ENCODE data around the gene SYT4.
"Not testable (repeated sequence)": the region's sequence is repeated elsewhere in the genome, so short reads cannot be mapped to it uniquely, and the experiment has no call there.

Gene SYT4

GRCh38 chr18:43277164-43277600, at the start of gene SYT4:
SYT4 (minus strand) TSS chr18:43277490; CDS start chr18:43277281, 209 bp downstream.
- DNase-seq (ENCODE audit: low read depth in 3 of 3, low spot score in 1 of 3): no peak

DNA sequence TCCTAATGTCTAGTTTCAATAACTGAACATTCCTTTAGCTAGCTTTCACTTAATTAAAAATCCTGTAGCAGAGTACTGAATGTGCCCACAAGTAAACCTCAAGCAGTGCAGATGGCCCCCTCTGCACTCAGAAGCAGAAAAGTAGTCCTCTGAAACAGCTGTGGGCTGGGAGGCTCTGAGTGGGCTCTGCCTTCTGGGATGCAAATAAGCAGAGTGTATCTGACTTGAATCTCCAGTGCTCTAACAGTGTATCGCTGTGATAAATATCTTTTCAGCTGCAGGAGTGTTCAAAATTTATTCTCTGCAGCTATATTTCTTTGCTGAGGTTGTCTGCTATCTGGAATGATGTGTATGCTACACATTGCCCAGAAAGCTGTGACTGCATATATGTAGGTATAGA, 44.8 kb upstream of the SYT4 start:
- no peak for DNase-seq (ENCODE audit: low read depth in 3 of 3, low spot score in 1 of 3)

GRCh38 chr18:43314941-43315340, 37.7 kb upstream of the SYT4 start:
- no peak for DNase-seq (ENCODE audit: low read depth in 3 of 3, low spot score in 1 of 3)

DNA sequence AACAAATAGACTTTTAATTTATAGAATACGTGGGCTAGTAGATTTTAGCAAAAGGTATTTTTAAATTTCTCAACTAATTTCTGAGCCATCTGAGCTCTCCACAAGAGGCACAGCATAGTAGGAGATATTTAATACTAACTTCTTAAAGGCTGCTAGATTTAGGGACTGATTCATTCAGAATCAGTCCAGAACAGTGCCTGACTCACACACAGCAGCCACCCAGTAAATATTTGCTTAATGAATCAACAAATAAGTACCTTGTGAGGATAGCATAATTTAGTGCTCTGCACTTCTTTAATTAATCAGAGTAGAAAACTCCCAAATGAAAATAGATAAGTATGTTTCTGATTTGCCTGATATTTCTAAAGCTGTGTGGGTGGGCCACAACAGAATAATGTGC, 35.6 kb upstream of the SYT4 start:
- DNase-seq (ENCODE audit: low read depth in 3 of 3, low spot score in 1 of 3): no peak

DNA sequence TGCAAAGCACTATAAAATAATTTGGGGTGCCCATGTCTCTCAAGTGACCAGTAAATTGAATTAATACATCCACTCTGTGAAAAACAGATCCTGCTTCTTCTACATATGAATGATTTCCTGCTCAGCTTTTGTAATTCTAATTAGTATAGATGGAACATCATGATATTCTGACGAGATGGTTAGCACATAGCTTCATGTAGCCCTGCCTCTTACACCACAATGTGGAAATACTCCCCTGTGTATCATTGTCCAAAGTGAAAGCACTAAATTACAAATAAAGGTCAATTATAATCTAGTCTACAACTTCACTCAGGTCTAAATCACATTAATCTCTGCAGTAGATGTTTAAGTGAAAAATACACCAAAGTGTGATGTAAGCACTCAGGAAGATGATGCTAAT, 32.9 kb upstream of the SYT4 start:
- no peak for DNase-seq (ENCODE audit: low read depth in 3 of 3, low spot score in 1 of 3)

GRCh38 chr18:43303376-43303775, 26.1 kb upstream of the SYT4 start:
- no peak for DNase-seq (ENCODE audit: low read depth in 3 of 3, low spot score in 1 of 3)

DNA sequence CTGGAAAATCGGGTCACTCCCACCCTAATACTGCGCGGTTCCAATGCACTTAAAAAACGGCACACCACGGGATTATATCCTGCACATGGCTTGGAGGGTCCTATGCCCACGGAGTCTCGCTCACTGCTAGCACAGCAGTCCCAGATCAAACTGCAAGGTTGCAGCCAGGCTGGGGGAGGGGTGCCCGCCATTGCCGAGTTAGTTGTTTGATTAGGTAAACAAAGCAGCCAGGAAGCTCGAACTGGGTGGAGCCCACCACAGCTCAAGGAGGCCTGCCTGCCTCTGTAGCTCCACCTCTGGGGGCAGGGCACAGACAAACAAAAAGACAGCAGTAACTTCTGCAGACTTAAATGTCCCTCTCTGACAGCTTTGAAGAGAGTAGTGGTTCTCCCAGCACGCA, 8.9 kb upstream of the SYT4 start:
- not testable (repeated sequence) for DNase-seq (ENCODE audit: low read depth in 3 of 3, low spot score in 1 of 3)

DNA sequence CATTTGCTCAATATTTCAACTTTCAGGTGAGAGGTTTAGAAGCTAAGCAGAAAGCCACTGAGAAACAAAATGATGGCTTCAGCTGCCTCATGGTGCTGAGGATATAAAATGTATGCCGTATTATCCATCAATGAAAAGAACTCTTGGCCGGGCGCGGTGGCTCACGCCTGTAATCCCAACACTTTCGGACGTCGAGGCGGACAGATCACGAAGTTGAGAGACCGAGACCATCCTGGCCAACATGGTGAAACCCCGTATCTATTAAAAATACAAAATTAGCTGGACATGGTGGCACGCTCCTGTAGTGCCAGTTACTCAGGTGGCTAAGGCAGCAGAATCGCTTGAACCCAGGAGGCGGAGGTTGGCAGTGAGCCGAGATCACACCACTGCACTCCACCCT, 6.0 kb upstream of the SYT4 start:
- DNase-seq (ENCODE audit: low read depth in 3 of 3, low spot score in 1 of 3): no peak

DNA sequence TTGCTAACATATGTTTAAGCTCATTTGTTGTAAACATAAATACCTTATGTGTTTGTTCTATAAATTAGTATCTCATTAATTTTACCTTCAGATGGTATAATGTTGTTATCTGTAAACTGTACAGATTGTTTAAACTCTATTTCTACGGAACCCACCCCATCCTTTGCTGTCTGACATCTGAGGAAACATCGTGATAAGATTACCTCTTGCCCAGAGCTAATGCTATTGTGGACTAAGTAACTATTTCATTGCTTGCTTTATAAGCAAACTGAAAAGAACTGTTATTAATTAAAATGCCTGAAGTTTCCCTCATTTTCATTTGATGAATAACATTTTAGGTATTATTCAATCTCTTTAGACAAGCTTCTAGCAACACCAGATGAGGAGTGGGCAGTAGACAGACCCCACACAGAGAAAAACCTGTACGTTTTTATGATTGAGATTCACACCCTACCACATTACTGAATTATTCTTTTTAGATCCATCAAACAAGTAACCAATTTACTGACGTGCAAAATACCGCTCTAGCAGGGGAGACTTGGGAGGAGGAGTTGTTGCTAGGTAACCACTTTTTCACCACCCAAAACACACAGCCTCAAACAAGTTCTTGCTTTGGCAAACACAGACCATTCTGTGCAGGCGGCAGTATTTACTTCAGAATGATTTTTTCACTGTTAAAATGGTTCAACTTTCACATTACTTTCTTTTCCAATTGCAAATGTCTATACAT, 1.9 kb upstream of the SYT4 start:
- DNase-seq (ENCODE audit: low read depth in 3 of 3, low spot score in 1 of 3): no peak

- DNase-seq (ENCODE audit: low read depth in 3 of 3, low spot score in 1 of 3): no peak
Measured at GRCh38 chr18:43278355-43278754, 1.1 kb upstream of the SYT4 start.

- no peak for DNase-seq (ENCODE audit: low read depth in 3 of 3, low spot score in 1 of 3)
Measured at GRCh38 chr18:43276491-43276890, 799 bp downstream of the SYT4 start.

DNA sequence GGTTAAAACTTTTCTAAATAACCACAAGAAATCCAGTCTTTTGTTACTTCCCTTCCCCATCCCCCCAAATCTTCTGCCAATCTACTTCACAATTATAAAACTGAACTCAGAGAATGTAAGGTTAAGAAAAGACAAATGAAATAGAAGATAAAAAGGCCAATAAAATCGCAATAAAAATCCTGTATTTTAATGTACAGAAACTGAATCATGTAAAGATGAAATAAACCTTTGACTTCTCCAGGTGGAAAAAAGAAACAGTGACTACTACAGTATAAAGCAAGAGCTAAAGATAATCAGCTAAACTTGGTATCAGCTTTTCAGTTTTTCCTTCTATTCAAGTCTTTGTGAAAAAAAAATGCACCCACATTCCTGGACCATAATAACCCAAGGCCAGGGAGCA, 1.7 kb downstream of the SYT4 start:
- DNase-seq (ENCODE audit: low read depth in 3 of 3, low spot score in 1 of 3): no peak

DNA sequence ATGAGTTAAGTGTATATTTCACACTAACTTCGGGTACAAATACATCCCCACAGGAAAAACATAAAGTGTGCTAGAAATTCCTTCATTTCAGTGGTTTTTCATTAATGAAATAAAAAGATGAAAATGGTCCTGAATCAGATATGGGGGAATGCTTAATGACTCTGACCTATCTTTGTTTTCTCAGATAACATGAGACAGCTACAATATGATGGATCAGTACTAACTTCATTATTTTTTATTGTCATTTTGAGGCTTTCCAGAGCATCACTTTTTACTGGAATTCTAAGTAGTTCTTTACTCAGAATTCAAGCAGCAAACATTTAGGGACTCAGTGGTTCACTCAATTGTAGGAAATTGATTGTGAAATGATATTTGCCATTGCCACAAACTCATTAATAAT, 2.8 kb downstream of the SYT4 start:
- no peak for DNase-seq (ENCODE audit: low read depth in 3 of 3, low spot score in 1 of 3)

GRCh38 chr18:43271593-43272432, 5.5 kb downstream of the SYT4 start:
- DNase-seq (ENCODE audit: low read depth in 3 of 3, low spot score in 1 of 3): no peak

- DNase-seq (ENCODE audit: low read depth in 3 of 3, low spot score in 1 of 3): no peak
Measured at GRCh38 chr18:43267818-43268217, 9.5 kb downstream of the SYT4 start.

- DNase-seq (ENCODE audit: low read depth in 3 of 3, low spot score in 1 of 3): no peak
Measured at GRCh38 chr18:43265465-43265864, 11.8 kb downstream of the SYT4 start.

DNA sequence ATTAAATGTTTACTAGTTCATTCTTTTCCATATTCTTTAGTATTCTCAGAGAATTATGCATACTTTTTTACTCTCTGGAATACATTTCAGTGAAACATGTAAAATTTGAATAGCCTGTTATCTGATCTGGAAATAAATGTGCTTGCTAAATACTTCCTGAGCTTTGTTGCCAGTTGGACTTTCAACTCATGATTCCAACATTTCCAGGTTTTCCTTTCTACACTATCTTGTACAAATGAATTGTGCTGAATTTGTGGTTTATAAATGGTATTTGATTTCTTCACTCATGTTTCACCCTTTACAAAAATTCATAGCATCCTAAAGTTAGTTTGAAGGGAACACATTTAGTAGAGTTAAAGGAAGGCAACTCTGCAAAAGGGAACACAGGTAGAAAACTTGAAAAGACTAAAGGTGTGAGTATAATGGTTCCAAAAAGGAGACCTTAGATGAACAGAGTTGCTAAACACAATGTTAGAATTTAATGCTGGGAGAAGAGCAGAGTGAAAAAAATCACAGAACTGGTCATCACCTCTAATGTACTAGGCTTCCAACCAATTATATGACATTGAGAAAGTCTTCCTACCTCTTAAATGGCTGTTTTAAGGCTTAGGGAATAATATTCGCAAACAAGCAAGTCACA, 28.6 kb downstream of the SYT4 start:
- no peak for DNase-seq (ENCODE audit: low read depth in 3 of 3, low spot score in 1 of 3)

GRCh38 chr18:43247944-43248343, 29.3 kb downstream of the SYT4 start:
- DNase-seq (ENCODE audit: low read depth in 3 of 3, low spot score in 1 of 3): no peak

GRCh38 chr18:43238429-43238828, 38.9 kb downstream of the SYT4 start:
- no peak for DNase-seq (ENCODE audit: low read depth in 3 of 3, low spot score in 1 of 3)

- DNase-seq (ENCODE audit: low read depth in 3 of 3, low spot score in 1 of 3): no peak
Measured at GRCh38 chr18:43236921-43237320, 40.4 kb downstream of the SYT4 start.

- no peak for DNase-seq (ENCODE audit: low read depth in 3 of 3, low spot score in 1 of 3)
Measured at GRCh38 chr18:43234889-43235288, 42.4 kb downstream of the SYT4 start.

DNA sequence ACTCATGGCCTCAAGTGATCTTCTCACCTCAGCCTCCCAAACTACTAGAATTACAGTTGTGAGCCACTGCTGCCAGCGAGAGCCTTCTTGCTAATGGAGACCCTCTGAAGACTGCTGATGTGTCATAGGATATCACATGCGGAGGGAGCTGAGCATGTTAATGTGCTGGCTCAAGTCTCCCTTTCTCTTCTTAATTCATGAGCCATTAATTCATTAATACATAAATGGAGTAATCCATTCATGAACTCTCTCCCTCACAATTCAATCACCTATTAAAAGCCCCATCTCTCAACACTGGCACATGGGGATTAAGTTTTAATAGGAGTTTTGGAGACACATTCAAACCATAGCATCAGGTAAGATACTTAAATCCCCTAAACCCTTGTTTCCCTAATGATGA, 54.8 kb downstream of the SYT4 start:
- DNase-seq (ENCODE audit: low read depth in 3 of 3, low spot score in 1 of 3): no peak

Measured in stimulated activated CD4-positive, alpha-beta T cell treated with anti-CD3 and anti-CD28 coated beads, TNF-alpha, amount 100 ng/mL, for 1 hour (primary cell).